Effector memory CD4-positive, alpha-beta T cell (primary cell): ENCODE measurements around the gene PRKAG2.

Source experiments
- DNase-seq, 3 donors: peaks; one replicate each; pipeline ENCODE4 v3.0.0-alpha.2; 2020
- H3K27ac ChIP-seq: 2 replicates; pipeline ENCODE4 v1.7.0; 2013; ENCODE audit warnings: mild to moderate bottlenecking, low read length, moderate library complexity; ENCODE audit not compliant: insufficient read depth, poor library complexity, severe bottlenecking
- H3K27me3 ChIP-seq: replicated peaks from 2 replicates; pipeline ENCODE4 v1.7.0; 2013; ENCODE audit warnings: mild to moderate bottlenecking, low read length; ENCODE audit not compliant: insufficient read depth, control insufficient read depth, poor library complexity, severe bottlenecking
- H3K36me3 ChIP-seq: 2 replicates; pipeline ENCODE4 v1.7.0; 2013; ENCODE audit warnings: mild to moderate bottlenecking, low read length, moderate library complexity; ENCODE audit not compliant: control insufficient read depth, insufficient read depth
- H3K4me1 ChIP-seq: 2 replicates; pipeline ENCODE4 v1.7.0; 2013; ENCODE audit warnings: low read length, mild to moderate bottlenecking; ENCODE audit not compliant: control insufficient read depth, insufficient read depth, poor library complexity, severe bottlenecking
- H3K4me3 ChIP-seq: 2 replicates; pipeline ENCODE4 v1.7.0; 2013; ENCODE audit warnings: low read length, low read depth, mild to moderate bottlenecking; ENCODE audit not compliant: insufficient read depth, poor library complexity, severe bottlenecking
- H3K9me3 ChIP-seq: 2 replicates; pipeline ENCODE4 v1.7.0; 2013; ENCODE audit warnings: mild to moderate bottlenecking, low read length, moderate library complexity; ENCODE audit not compliant: control insufficient read depth

PRKAG2 gene

GRCh38 chr7:151591866-151592265 is 285.0 kb downstream of the PRKAG2 start:
- H3K27ac ChIP-seq, result no peak overlapping the region

GRCh38 chr7:151590850-151591771 is 285.8 kb downstream of the PRKAG2 start:
- Histone ChIP-seq H3K36me3 (peaks cover 4% of the 10 kb centered on the region), H3K9me3 (no peaks in the 10 kb centered on the region), H3K4me1 (no peaks in the 10 kb centered on the region), H3K4me3 (no peak overlapping the region), H3K27ac (no peak overlapping the region), H3K27me3 (no peaks in the 10 kb centered on the region)
- no peak for DNase-seq

More at GRCh38 chr7:151591866-151592265, 285.0 kb downstream of the PRKAG2 start:
- no peaks in the 10 kb centered on the region for H3K27me3 ChIP-seq
- no peaks in the 10 kb centered on the region for H3K36me3 ChIP-seq
- no peak overlapping the region for H3K4me3 ChIP-seq
- DNase-seq, result no peak
- no peaks in the 10 kb centered on the region for H3K4me1 ChIP-seq
- H3K9me3 ChIP-seq, result no peaks in the 10 kb centered on the region

- Histone ChIP-seq H3K4me1 (no peaks in the 10 kb centered on the region), H3K27me3 (no peaks in the 10 kb centered on the region), H3K4me3 (no peak overlapping the region), H3K36me3 (peaks cover 5% of the 10 kb centered on the region), H3K27ac (no peak overlapping the region), H3K9me3 (no peaks in the 10 kb centered on the region)
- DNase-seq, result no peak
Observed at GRCh38 chr7:151590071-151590849, 286.7 kb downstream of the PRKAG2 start.

GRCh38 chr7:151588982-151589381 is 287.9 kb downstream of the PRKAG2 start:
- Histone ChIP-seq H3K27ac (no peak overlapping the region), H3K36me3 (peaks cover 5% of the 10 kb centered on the region), H3K27me3 (no peaks in the 10 kb centered on the region), H3K4me1 (no peaks in the 10 kb centered on the region), H3K4me3 (no peak overlapping the region), H3K9me3 (no peaks in the 10 kb centered on the region)
- DNase-seq, result no peak

- Histone ChIP-seq H3K4me1 (no peaks in the 10 kb centered on the region), H3K9me3 (no peaks in the 10 kb centered on the region), H3K27ac (no peak overlapping the region), H3K27me3 (no peaks in the 10 kb centered on the region), H3K4me3 (no peak overlapping the region), H3K36me3 (peaks cover 5% of the 10 kb centered on the region)
- no peak for DNase-seq
Observed at GRCh38 chr7:151586531-151587260, 290.2 kb downstream of the PRKAG2 start.

- H3K27me3 ChIP-seq, result no peaks in the 10 kb centered on the region
- H3K4me3 ChIP-seq, result no peak overlapping the region
- H3K9me3 ChIP-seq, result no peaks in the 10 kb centered on the region
- H3K36me3 ChIP-seq, result peaks cover 5% of the 10 kb centered on the region
- DNase-seq, result no peak
- no peaks in the 10 kb centered on the region for H3K4me1 ChIP-seq
- no peak overlapping the region for H3K27ac ChIP-seq
Observed at GRCh38 chr7:151585744-151586393, 291.0 kb downstream of the PRKAG2 start.

- no peak for DNase-seq
Observed at GRCh38 chr7:151581741-151582140, 295.2 kb downstream of the PRKAG2 start.

GRCh38 chr7:151579644-151580043 is 297.3 kb downstream of the PRKAG2 start:
- Histone ChIP-seq H3K4me3 (no peak overlapping the region), H3K27ac (no peak overlapping the region), H3K9me3 (no peaks in the 10 kb centered on the region), H3K4me1 (no peaks in the 10 kb centered on the region), H3K27me3 (no peaks in the 10 kb centered on the region), H3K36me3 (peaks cover 4% of the 10 kb centered on the region)
- DNase-seq, result no peak

More at GRCh38 chr7:151581741-151582140, 295.2 kb downstream of the PRKAG2 start:
- no peaks in the 10 kb centered on the region for H3K9me3 ChIP-seq
- no peaks in the 10 kb centered on the region for H3K27me3 ChIP-seq
- no peak overlapping the region for H3K4me3 ChIP-seq
- peaks cover 5% of the 10 kb centered on the region for H3K36me3 ChIP-seq
- no peaks in the 10 kb centered on the region for H3K4me1 ChIP-seq
- H3K27ac ChIP-seq, result no peak overlapping the region

GRCh38 chr7:151575410-151575809 is 301.5 kb downstream of the PRKAG2 start:
- Histone ChIP-seq H3K27ac (no peak overlapping the region), H3K4me3 (no peak overlapping the region), H3K36me3 (peaks cover 12% of the 10 kb centered on the region), H3K4me1 (no peaks in the 10 kb centered on the region), H3K9me3 (no peaks in the 10 kb centered on the region), H3K27me3 (no peaks in the 10 kb centered on the region)
- no peak for DNase-seq
